MV-4-11 (cell line): ENCODE data around the gene SPSB1.

Experiments used
- DNase-seq: peaks from one replicate; lab custom pipeline; 2025; lab: John Stamatoyannopoulos, UW

The SPSB1 gene

GRCh38 chr1:9300573-9300972, 7.9 kb downstream of the SPSB1 start:
- peak; percentile 72 for DNase-seq

DNA sequence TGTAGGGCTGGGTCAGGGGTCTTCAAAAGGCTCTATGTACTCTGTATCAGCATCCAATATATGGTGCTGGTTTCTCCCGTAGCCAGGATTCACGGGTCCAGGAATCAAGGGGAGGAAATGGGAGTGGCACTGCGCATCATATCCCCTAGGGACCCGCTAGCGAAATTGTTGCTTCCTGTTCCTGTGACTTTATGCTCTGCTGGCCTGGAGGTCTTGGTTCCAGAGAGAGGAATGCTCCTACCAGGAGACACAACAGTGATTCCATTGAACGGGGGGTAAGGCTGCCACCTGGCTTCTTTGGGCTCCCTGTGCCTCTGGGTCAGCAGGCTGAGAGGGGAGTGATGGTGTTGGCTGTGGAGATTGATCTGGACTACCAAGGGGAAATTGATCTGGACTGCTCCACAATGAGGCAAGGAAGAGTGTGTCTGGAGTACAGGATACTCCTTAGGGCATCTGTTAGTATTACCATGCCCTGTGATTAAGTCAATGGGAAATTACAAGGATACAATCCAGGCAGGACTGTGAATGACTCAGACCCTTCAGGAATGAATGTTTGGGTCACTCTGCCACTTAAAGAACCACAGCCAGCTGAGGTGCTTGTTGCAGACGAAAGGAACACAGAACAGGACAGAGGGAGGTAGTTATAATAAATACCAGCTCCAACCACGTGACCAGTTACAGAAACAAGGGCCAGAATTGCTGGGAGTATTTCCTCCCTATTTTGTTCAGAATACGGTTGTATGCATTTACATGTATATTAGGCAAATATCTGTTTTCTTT, 10.2 kb downstream of the SPSB1 start:
- no peak for DNase-seq

- DNase-seq: no peak
Observed at GRCh38 chr1:9303916-9304315, 11.2 kb downstream of the SPSB1 start.

DNA sequence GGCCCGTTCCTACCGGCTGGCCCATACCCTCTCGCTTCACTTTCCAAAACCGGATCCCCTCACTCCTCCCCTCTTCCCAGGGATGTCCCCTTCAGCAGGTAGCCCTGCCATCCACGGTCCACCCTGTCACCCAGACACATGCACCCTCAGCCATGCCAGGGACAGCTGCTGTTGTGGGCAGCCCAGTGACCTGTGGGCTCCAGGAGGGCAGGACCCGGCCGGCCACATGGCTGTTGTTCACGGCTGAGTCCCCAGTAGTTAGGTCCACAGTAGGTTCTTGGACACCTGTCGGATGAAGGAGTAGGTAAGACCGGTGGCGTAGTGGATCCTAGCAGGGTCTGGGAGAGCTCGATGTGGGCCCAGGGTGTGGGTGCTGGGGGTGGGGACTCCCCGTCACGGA, 12.5 kb downstream of the SPSB1 start:
- no peak for DNase-seq

DNA sequence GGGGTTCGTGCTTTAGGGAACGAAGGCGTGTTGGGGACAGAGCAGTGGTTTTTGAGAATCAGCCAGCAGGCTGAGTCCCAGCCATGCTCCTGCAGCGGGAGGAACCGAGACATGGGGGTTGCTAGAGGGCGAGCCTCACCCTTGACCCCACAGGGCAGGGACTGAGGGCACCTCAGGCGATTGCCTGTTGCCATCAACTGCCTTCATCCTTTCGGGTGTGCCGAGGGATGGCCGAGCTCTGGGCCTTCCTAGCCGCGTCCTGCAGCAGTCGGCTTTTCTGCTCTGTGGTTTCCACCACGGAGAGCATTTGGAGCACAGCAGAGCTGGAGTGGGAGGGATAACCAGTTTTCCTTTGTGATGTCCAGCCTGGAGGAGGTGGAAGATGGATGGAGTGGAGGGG, 13.3 kb downstream of the SPSB1 start:
- no peak for DNase-seq

DNA sequence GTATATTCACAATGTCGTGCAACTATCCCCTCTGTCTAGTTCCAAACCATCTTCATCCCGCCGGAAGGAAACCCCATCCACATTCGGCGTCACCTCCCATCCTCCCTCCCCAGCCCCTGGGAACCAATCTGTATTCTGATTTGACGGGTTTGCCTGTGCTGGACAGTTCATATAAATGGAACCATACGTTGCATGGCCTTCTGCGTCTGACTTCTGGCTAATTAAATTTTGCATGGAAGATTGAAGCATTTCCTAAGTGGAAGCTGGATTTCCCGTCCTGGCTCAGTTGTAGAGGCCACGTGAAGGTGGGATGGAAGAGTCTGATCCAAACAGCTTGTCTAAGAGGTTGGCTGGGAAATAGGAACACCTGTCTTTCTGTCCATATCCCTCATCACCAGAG, 14.6 kb downstream of the SPSB1 start:
- no peak for DNase-seq

- no peak for DNase-seq
Observed at GRCh38 chr1:9308236-9308785, 15.6 kb downstream of the SPSB1 start.

- no peak for DNase-seq
Observed at GRCh38 chr1:9309080-9309479, 16.4 kb downstream of the SPSB1 start.

- no peak for DNase-seq
Observed at GRCh38 chr1:9309991-9310390, 17.3 kb downstream of the SPSB1 start.

- DNase-seq: no peak
Observed at GRCh38 chr1:9311029-9311428, 18.3 kb downstream of the SPSB1 start.

DNA sequence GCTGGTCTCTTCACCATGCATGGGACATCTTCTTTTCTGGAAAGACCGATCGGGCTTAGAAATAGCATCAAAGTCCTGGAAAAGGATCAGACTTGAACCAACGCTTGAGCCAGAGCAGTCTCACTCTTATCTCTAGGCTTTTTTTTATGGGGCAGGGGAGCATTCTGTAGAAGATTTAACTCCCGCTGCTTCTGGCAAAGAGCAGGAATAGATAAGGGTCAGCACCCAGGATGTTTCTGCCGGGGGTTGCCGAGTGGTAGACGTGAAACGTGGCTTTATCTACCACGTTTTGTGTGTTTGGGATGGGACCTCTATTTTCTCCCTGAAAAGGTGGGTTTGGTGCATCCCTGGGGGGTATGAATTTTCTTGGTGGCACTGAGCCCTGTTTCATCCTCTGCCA, 18.8 kb downstream of the SPSB1 start:
- no peak for DNase-seq

- peak; percentile 2 for DNase-seq
Observed at GRCh38 chr1:9312168-9312720, 19.6 kb downstream of the SPSB1 start.

GRCh38 chr1:9313576-9313975, 20.9 kb downstream of the SPSB1 start:
- no peak for DNase-seq

- no peak for DNase-seq
Observed at GRCh38 chr1:9314111-9314510, 21.4 kb downstream of the SPSB1 start.

- DNase-seq: no peak
Observed at GRCh38 chr1:9314711-9315379, 22.2 kb downstream of the SPSB1 start.

GRCh38 chr1:9315411-9316079, 22.9 kb downstream of the SPSB1 start:
- no peak for DNase-seq

- no peak for DNase-seq
Observed at GRCh38 chr1:9316080-9316444, 23.4 kb downstream of the SPSB1 start.

GRCh38 chr1:9316512-9316911, 23.8 kb downstream of the SPSB1 start:
- no peak for DNase-seq

- DNase-seq: no peak
Observed at GRCh38 chr1:9317072-9317471, 24.4 kb downstream of the SPSB1 start.

- no peak for DNase-seq
Observed at GRCh38 chr1:9317591-9318417, 25.1 kb downstream of the SPSB1 start.

- no peak for DNase-seq
Observed at GRCh38 chr1:9319208-9319788, 26.6 kb downstream of the SPSB1 start.
